GM18907 (cell line): ENCODE results near the gene EFL1.
A peak's percentile ranks its signal among the peaks of the same experiment; 100 is the strongest.

Source experiments
- ATAC-seq: cut with Tn5 transposase; IDR thresholded peaks from one replicate; pipeline ENCODE4 v1.9.1; 2021; ENCODE audit warnings: mild to moderate bottlenecking, moderate library complexity; ENCODE audit not compliant: unreplicated experiment

Gene EFL1

DNA sequence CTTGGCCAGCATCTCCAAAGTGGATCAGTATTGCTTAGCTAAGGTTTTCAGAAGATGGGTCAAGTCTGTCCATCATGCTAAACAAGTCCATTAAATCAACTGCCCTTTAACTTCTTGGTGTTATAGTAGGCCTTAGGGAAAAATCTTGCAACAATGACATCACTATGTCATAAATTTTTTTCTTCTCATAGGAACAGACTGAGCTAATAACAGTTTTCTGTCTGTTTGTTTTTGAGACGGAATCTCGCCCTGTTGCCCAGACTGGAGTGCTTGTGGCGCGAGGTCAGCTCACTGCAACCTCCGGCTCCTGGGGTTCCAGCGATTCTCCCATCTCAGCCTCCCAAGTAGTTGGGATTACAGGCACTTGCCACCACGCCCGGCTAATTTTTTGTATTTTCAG lies 94.2 kb downstream of the EFL1 start:
- no peak for ATAC-seq

DNA sequence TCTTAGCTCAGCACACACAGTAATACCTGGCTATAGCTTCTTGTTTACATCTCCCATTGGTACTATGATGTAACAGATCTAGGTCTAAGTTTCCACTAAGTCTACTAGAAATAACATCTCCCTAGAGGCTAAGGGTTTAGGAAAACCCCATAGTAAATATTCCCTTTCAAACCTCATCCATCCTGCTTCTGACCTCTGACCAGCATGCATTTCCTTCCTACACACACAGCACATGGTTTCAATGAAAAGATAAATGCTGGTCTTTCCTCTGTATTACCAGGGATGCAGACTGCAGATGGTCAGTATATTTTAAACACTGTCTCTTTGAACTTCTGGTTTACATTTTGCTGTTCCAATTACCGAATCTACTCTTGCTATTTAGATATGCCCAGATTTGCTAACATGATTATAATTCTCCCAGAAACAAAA lies 96.6 kb downstream of the EFL1 start:
- ATAC-seq = peak; percentile 65

DNA sequence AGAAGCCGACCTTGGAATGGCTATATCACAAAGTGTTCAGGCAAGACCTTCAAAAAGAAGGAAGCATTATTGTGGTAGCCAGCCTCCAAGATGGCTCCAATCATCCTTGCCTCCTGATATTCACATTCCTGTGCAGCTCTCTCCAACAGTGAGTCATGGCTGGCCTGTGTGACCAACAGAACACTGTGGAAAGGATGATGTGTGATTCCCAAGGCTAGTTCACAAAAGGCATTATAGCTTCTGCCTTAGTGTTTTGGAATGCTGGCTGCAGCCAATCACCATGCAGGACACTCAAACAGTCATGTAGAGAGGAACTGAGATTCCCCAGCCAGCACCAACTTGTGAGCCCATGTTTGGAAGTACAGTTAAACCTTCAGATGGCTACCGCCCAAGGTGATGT lies 102.6 kb downstream of the EFL1 start:
- no peak for ATAC-seq

DNA sequence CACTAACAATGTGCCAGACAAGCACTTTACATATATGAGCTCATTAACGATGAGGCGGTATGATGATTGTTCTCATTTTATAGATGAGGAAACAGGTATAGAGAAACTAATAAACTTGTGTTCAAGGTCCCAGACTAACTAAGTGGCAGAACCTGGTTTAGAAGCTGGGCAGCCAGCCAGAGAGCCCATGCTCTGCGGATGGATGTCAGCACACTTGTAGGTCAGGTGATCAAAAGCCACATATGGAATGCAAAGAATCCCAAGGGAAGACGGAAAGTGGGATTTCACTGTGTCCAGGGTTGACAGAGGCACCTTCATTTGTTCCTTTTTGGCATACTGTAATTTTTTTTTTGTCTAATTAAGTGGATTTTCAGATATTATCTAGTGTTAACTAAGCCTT lies 103.7 kb downstream of the EFL1 start:
- no peak for ATAC-seq

DNA sequence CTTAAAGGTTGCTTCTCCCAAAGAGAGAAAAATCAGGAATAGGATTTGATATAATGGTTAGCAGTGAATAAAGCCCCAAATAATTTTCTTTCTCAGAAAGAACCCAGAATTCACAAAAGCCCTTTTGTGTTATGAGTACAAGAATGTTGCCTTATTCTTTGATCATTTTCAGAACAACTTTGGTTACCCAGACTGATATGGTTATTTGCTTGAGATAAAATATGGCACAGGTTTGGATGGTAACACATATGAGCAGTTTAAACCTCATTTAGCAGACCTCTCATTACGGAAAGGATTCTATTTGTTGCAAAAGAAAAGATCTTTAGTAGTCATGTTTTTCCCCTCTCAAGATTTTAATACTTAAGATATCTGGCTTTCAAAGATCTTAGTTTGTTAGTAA lies 111.9 kb downstream of the EFL1 start:
- ATAC-seq = no peak

DNA sequence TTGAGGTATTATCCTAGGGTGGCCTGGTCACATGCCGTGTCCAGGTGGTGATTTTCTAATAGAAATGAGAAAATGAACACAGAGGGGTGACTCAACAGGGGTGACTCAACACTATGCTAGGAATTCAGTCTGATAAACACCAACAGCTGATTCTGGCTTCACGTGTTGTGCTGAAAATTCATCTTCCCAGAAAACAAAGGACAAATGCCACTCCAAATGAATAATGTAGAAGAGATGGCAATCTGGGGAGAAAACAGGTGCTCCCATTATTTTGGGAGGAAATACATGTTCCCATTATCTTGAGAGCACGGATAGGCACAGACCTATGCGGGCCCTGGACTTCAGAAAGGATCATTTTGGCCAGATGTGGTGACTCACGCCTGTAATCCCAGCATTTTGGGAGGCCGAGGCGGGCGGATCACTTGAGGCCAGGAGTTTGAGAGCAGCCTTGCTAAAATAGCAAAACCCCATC lies 115.5 kb downstream of the EFL1 start:
- ATAC-seq = no peak

DNA sequence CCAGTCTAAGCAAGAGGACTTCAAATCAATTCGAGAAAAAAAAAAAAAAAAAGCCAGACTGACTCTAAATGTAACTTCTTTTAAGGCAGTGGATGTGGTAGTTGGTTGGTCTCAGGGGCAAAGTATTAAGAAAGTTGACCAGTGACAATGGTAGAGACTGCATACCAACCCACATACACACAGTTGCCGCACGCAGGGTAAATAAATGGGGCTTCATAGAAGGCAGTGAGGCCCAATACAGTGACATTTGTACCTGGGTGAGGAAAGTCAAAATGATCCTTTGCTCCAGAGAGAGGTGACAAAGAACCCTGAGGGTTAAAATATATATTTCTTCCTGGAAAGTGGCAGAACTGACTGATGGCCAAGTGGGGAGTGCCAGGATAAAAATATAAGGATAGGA lies 116.0 kb downstream of the EFL1 start:
- no peak for ATAC-seq

DNA sequence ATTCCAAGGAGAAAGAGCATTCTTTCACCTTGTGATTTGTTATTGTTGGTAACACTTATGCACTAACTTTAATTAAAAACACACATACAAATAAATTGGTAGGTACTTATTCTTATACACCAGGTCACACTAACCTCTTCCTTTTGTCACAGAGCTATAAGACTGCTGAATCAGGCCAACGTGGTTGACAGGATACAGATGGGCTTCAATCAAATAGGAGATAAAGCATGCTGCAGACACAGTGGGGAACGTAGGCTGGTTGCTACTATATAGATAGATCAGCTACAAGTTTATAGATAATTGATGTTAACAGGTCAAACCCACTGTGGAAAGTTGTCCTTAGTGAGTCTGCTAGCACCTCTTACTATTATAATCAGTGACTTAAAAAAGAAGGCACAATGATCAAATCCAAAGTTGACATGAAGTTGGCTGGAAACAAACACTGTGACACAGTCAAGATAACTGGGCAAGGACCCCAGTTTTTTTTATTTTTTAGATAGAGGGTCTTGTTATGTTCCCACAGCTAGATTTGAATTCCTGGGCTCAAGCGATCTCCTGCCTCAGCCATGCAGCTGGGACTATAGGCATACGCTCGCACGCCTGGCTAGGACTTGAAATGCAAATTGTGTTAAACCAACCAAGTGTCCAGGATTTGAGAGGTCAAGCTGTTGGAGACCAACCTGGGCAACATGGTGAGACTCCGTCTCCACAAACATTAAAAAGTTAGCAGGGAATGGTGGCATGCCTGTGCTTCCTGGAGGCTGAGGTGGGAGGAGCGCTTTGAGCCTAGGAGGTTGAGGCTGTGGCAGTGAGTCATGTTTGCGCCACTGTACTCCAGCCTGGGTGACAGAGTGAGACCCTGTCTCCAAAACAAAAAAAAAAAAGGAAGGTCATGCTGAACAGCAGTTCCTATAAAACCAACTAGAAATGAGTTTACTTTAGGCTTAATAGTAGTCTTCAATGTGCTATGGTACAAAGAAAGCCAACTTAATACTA lies 118.8 kb downstream of the EFL1 start:
- no peak for ATAC-seq

DNA sequence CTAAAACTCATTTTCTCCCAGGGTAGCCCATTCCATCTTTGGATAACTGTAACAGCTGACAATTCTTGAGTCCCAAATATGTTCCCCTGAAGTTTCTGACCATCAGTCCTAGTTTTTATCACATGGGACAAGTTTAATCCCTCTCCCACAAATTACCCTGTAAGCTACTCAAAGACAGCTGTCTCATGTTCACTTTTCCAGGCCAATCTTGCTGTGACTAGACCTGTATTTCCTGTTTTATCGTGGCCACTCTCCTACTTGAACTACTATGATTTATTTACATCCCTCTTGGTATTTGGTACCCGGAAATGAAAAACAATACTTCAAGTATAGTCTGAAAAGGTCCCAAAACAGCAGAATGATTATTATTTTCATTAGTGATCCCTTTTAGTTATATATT lies 121.6 kb downstream of the EFL1 start:
- ATAC-seq = no peak

DNA sequence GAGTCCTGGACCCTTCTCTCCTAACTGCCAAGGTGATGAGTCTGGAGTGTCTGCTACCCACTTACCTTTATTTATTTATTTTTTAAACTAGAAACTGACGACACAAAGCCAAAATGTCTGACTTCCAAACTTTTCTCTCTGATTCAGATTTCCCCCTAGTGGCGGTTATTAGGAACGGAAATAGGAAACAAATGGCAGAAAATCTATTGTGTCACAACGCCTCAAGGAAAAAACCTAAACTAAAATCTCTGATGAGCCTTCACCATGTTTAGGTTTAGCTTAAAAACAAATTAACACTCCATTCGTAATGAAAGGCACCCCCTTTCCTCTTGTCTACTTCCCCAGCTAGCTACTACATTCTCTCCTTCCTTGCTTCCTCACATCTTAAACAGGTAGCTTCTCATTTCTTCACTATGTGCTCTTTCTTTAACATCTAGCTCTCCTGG lies 122.7 kb downstream of the EFL1 start:
- no peak for ATAC-seq

DNA sequence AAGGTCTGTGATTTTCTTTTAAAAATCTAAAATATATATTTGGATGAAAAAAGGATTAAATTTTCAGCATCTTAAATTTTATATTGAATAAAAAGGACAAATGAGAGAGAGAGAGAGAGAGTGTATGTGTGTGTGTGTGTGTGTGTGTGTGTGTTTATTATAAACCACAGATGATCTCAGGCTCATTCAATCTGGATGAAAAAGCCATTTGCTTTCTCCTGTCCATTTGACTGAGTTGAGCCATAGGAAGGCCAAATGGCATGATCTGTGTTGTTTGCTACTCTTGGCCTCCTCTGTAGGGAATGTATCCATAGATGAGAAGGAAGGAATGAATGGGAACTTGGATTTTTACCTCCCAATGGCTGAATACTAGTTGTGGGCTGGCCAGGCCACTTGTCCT lies 124.2 kb downstream of the EFL1 start:
- no peak for ATAC-seq

DNA sequence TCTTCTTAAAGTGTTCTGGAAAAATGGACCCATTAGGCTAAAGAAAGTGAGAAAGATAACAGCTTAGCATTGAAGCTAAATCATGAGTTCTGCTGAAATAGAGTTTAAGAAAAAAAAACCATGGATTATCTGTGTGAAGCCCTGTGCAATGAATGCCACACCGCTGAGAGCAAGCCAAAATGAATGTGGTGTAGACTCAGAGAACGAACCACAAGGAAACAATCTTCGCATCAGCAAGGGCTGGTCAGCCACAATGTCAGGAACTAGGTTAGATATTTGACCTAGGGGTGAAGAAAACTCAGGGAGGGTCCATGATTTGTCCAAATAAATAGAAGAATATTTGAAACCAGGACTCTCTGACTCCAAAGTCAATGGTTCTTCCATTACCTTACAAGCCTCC lies 125.3 kb downstream of the EFL1 start:
- ATAC-seq = no peak

DNA sequence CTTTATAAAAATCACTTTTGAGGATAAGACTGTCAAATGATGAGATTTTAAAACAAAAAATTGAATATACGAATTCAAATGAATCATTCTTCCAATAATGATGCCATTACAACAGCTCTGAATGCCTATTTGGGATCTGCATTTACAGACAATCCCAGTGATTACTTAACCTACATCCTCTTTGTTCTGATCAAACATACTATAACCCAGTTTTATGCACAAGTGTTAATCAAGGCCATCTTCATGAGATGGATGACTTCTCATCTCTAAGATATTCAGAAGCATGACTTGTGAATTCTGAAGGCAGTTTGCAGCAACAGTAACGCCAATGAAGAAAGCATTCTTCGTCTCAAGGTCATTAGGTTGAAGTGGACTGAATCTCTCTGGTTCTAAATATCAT lies 126.4 kb downstream of the EFL1 start:
- ATAC-seq = no peak

DNA sequence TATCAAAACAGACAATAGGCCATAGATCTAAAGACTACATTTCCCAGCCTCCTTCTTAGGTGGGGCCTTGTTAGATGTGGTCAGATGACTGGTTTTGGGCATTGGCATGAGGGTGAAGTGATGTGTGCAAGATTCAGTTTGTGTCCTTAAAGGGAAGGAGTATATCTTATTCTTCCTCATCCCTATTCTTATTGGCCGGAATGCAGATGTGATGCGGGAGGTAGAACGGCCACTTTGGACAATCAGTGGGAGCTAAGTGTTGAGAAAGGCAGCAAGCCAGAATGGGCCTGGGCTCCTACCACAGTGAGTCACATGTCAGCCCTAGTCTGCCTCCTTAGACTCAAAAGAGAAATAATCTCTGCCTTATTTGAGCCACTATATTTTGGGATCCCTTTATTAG lies 126.9 kb downstream of the EFL1 start:
- ATAC-seq = no peak

DNA sequence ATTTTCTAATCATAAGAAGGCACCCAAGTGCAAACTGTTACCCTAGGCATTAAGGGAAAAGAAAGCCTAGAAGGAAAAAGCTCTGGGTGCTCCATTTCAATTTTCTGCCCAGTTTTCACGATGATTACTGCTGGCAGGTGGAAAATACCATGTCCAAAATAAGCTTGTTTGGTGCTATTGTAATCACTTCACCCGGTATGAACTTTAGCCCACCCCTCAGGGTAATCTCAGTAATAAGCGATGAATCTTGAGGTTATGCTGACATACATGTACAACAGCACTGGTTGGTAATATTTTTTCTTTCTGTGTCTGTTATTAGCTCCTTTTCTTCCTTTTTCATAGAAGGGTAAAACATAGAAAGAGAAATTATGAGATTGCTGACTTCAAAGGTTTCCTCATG lies 128.1 kb downstream of the EFL1 start:
- ATAC-seq = no peak

DNA sequence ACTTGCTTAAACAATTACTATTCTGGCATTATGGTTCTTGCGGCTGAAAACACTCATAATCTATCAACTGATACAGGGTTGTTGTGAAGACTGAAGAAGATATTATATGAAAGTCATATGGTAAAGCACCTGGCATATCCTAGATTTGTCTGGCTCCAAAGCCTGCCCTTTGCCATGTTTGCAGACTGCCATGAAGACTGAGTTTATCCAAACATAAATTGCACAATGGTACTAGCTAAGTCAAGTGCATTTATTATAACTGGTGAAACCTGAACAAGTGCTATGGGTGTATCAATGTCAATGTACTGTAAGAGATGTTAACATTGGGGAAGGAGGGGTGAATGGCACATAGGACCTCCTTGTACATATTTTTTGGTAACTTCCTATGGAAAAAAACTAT lies 129.3 kb downstream of the EFL1 start:
- ATAC-seq = no peak

DNA sequence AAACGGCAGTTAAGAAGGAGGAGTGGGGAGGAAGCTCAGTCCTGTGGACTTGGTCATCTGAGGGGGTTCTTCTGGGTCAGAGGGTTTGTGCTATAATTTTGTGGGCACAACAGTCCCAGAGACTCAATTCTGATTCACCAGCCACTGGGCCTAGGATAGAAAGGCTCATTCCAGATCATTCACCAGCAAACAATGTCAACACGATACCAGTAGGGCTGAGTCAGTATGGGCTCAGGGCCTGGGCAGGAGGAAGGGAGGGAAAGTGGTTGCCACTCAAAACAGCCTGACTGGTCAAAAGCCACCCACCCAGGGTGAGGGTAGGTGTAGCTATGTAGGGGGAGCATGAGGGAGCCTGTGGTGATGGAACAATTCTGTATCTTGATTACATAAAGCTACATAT lies 129.8 kb downstream of the EFL1 start:
- no peak for ATAC-seq

DNA sequence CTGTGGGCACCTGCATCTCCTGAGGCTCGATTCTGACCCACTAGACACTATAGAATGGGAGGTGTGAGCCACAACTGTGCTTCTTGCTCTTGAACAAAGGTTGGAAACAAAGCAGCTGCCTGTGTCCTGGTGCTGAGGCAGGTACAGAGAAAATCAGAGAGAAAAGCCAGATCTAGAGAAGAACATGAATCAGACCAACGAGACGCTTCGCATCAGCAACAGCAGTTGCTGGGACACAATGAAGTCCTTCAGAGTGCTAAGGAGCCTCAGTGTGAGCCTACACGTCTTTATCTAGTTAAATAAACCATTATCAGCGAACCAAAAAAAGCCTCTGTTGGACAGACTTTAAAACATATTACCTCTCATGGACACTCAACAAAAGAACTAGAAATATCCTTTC lies 130.4 kb downstream of the EFL1 start:
- no peak for ATAC-seq

DNA sequence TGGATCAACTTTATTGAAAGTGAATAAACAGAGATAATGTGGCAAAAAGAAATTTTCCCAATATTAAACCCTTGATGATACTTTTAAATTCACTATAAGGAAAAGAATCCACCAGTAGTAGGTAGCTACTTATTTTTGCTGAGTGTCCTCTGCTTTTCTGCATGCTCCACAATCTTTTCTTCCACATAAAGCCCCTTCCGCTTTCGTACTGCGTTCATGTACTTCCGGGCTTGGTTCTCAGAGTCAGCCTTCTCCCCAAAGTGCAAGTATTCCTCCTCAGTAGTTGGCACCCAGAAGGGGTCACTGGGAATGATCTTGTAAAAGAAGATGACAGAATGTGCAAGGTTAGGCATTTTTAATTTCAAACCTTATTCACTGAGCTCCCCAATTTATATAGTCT lies 132.3 kb downstream of the EFL1 start:
- ATAC-seq = no peak

DNA sequence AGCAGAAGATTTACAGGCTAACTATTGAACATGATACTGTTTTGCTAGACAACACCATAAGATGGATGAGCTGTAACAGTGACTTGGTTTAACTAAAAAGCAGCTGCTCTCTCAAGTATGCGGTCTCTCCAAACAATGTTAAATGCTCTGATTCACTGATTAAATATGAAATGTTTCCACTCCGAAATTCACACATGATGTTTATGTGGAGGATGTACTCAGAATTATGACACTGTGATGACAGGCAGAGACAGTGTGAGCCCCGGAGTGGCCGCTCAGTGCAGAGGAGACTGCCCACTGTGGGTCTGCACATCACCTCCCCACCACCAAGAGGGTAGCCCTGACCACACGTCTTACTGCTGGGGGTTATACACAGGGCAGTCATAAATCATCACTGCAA lies 132.8 kb downstream of the EFL1 start:
- ATAC-seq = no peak

DNA sequence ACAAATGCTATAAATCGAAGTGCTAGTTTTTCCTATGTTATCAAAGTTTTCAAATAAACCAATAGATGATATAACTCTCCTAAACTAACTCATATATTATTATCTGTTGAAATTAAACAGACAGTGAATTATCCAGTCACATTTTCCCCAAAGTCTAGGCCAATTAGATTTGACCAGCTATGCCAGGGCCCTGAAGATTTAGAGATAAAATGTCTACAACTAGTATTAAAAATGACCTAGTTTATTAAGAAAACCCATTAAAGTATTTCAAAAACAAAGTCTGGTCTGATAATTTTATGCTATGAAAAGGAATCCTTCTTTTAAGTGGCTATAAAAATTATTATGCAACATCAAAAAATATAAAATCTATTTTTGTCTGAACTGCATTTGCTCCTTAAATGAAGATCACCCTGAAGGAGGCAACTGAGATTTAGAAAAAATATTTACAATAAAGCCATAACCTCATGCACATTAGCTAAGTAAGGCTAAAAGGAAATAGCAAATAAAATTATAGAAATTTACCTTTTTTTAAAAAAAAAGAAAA lies 133.3 kb downstream of the EFL1 start:
- ATAC-seq = no peak

DNA sequence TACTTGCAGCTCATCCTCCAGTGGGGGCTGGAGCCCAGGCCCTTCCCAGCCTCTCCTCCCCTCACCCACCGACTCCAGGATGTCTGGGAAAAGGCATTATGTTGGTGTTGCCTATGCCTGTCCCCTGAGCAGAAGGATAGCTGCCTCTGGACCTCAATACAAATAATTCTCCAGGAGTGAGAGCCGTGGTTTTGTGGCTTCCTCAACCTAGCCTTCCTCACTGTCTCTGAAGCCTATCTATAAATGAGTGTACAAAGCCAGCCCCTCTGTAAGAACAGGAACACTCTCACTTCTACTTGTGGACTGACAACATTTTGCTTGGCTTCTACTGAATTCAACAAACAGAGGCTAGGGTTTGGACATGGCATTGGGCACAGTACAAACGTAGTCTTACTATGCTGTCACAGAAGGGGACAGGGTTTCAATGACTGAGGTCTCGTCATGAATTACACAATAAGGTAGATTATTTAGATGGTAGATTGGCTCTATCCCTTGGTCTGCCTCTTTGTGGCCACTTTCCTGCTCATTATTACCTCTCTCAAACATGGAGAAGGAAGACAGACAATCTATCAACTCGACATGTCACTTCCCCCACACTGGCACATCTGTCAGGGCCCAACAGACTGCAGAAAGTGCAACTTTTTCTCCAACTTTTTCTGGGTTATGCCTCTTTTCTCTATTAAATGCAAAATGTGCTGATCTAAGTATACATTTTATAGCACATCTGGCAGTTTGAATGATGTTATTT lies 134.0 kb downstream of the EFL1 start:
- peak; percentile 86 for ATAC-seq
